Stimulated activated CD8-positive, alpha-beta memory T cell treated with anti-CD3 and anti-CD28 coated beads, Interleukin-7, amount 100 ng/mL, for 48 hours (primary cell): Measurements from ENCODE around the gene COL10A1.

ENCODE experiments used
- DNase-seq, 2 donors: peaks; one replicate each; pipeline ENCODE4 v3.0.0-alpha.2; 2020; ENCODE audit warnings: low read depth in 1 of 2; ENCODE audit errors: extremely low read depth in 1 of 2

Gene COL10A1

DNA sequence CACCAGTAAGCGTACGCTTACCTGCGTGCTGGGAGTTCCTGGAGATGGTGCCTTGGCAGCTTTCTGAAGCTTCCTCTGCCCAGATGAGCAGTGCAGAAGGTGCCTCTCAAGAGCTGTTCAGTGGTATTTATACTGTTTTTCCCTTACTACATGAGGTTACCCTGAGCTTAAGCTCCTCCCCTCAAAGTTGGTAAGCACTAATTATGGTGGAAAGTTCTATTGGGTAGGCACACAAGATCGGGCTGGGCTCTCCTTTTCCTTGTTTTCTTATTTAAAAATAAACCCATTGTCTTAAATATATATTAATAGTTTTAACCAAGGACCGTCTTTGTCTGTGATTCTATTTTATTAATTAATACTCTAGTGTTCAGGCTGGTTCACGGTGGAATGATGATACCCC is at the start of gene COL10A1:
Gene COL10A1, minus strand, starts transcription at position 101 of the 400 bp plus-strand sequence. CDS start 640 bp downstream, outside the sequence.
- DNase-seq = no peak

- no peak for DNase-seq
Observed at GRCh38 chr6:116175344-116175743, 49.4 kb upstream of the COL10A1 start.

GRCh38 chr6:116173928-116174327 is 48.0 kb upstream of the COL10A1 start:
- DNase-seq = no peak

DNA sequence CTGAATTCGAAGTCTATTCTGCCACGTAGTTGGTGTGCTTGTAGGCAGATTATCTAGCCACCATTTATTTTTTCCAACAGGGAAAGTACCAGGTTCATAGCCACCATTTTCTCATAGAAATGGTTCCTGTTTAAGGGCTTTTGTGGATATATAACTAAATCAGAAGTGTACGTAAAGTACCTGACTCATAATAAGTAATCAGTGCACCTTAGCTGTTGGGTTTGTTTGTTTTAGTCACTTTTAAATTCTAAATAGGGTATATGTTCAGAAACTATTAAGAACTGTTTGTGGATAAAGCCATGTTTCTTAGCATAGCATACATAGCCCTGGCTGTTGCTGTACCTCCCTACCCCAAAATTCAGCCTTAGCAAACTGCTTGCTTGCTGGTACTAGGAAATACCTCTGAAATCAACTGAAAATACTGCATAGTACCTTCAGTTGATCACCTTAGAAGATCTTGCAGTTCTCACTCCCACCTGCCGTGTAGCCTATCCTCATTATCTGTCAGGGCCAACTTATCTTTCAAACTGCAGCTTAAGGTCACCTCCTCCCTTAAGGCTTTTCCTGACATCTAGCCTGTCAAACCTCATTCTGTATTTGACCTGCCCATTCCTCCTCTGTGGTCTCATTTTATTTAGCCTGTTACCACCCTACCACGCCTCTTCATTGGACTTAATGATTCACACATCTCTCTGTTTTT is 44.6 kb upstream of the COL10A1 start:
- no peak for DNase-seq

DNA sequence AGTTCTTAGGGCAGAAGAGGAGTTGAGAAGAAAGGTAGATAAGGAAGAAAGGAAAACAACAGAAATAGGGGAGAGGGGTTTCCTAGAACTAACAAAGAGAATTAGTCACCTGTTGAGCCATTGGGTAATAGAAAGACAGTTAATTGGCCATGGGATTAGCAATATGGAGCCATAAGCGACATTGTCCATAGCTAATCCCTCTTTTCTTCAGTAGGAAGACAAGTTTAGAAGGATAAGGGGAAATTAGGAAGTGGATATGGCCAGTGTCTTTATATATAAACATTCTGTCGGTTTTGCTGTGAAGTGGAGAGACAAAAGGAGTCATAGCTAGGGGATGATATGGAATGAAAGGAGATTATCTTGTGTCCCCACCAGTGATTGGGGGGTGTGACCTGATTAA is 43.9 kb upstream of the COL10A1 start:
- DNase-seq = no peak

DNA sequence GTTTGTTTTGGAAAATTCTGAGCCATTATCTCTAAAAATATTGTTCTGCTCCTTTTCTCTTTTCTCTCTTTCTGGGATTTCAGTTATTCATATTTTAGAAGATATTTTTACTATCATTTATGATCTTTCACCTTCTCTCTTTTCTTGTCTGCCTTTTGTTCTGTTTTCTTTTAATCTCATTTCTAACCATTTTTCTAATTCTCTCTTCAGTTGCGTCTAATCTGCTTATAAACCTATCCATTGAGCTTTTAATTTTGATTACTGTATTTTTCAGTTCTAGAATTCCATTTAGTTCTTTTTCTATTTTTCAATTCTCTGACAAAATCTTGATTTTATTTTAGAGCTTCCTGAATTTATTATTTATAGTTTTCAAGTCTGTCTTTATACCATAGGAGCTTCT is 42.2 kb upstream of the COL10A1 start:
- no peak for DNase-seq

DNA sequence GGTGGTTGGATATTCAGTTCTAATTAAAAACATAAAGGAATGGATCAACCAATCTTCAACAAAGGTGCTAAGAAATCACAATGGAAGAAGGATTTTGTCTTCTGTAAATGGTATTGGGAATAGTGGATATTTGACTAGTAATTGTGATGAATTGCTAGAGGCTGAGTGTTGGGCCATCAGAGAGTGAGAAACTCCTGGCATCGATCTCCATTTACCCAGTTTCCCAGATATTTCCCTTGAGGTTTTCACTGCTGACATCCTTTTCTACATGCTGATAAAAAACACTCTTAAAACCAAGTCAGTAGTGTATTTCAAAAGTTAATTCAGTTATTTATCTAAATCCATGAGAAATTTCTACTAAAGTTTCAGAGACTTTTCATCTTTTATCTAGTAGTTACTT is 40.4 kb upstream of the COL10A1 start:
- no peak for DNase-seq

DNA sequence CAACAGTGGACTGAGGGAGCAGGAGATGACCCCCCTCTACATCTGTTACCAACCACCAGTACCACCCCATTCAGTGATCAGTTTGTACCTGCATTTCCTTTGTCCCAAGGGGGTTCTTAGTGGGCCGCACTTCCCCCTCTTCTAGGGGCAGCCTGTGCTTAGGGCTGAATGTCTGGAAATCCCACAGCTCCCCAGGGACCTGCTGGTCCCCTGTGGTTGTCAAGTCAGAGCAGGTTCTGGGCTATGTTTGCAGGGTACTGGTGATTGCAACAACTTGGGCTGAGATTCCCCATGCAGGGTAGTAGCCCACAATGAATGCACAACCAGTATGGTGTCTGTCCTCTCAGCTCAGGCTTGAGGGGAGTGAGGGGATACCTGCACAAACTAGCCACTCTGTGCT is 39.7 kb upstream of the COL10A1 start:
- no peak for DNase-seq

DNA sequence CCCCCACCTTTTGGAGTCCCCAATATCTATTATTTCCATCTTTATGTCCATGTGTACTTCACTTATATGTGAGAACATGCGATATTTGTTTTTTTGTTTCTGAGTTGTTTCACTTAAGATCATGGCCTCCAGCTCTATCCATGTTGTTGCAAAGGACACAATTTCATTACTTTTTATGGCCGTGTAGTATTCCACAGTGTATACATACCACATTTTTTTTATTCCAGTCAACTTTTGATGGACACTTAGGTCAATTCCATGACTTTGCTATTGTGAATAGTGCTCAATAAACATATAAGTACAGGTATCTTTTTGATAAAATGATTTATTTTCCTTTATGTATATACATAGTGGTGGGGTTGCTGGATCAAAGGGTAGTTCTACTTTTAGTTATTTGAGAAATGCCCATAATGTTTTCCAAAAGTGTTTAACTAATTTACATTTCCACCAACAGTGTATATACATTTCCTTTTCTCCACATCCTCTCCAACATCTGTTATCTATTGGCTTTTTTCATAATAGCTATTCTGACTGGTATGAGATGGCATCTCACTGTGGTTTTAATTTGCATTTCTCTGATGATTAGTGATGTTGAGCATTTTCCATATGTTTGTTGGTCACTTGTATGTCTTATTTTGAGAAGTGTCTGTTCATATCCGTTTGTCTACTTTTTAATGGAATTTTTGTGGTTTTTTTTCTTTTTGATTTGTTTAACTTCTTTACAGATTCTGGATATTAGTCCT is 34.0 kb upstream of the COL10A1 start:
- no peak for DNase-seq

- DNase-seq = no peak
Observed at GRCh38 chr6:116158641-116159040, 32.7 kb upstream of the COL10A1 start.

DNA sequence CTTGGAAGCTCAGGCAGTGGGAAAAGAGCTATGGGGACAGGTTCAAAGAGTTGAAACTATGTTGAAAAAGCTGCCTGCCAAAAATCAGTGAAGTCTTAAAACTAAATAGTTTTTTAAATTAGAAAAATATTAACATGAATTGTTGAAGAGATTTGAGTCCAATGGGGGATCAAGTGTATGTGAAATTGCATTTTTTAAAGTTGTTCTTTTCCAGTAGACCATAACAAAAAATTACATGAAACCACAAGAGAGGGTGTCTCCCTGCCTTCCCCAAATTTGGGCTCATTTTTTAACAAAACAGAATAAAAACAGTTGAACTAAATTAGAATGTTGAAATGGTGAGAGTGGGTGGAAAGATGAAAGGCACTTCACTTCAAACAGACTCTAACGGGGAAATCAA is 31.5 kb upstream of the COL10A1 start:
- no peak for DNase-seq

DNA sequence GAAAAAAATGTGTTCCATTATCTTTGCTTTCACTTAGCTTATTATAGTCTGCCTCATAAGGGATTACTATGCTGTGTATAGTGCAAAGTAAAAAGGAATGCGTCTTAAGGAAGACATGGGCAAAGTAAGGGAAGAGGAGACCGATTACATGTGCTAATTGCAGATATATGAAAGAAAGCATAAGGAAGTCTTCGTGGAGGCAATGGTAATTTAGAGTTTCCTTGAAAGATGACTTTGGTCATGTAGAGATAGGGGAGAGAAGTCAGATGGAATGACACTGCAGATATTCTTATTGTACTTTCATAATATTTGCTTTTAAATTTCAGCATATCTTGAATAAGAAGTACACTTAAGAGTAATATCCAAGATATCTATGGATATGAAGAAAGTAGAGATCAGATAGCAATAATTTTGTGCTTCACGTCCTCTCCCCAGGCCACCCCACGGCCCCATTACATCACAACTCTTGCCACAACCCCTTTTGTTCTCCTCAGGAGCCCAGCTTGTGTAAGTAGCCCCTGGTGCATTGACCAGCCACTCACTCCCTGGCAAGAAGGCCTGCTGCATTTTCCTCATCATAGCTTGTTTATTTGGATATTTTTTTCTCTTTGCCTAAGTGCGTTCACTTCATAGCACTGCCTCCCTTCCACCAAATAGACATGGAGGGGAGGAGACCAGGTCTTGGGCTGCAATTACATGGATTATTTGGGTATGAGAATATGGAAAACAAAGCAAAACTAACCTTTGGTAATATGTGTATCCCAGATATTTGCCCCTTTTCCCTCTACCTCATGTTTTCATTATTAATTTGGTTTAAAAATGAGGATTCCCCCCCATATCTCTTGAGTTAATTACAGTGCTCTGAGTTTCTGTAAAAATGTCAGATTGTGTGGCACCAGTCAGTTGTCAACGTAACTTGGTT is 30.7 kb upstream of the COL10A1 start:
- no peak for DNase-seq

DNA sequence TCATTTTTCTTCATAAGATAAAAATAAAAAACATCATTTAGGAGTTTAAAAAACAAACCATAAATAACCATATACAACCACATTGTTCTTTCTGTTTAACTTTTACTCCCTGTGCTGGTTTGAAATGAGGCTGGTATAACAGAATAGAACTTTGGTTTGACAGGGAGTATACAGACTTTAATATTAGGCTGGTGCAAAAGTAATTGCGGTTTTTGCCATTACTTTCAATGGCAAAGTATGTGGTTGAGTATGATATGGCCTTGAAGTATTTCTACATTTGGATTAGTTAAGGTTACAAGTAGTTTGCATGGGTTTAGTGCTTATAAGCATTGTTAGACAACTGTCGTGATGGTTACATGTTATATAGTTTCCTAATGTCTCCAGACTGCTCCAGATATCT is 29.0 kb upstream of the COL10A1 start:
- DNase-seq = no peak

- DNase-seq = no peak
Observed at GRCh38 chr6:116152620-116153019, 26.7 kb upstream of the COL10A1 start.

DNA sequence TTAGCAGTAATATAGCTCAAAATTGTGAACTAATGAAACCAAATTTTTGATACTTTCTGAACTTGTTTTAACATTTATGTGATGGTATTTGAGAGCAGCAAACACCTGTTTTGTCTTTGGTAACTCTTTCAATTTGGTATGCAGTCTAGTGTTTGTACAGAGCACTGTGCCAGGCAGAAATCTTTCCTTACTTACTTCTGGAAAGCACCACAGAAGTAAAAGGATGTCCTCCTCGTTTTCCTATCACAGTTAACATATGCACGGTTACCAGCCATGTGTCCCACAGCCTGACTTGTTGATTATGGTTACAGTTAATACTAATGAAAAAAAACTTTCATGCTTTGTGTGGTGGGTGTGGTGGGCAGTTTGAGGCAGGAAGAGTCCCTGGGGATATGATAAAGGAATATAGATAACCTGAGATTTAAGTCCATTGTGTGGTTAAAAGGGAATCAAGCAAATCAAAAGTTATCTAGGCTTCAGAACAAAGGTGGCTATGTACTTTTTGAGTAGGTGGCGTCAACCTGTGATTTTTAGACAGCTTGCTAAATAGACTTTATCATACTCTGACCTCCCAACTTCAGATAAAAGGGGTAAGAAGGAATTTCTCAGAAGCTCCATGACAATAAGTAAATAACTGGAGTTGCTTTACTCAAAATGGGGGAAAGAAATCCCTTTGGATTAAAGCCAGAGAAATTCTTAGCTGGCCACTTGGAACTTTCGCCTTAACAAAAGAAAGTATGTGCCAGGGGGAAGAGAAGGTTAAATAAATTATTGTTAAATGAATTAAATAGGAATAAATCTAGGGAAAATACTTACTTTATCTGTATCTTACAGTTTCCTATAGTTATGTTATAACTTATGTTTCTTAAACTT is 20.1 kb upstream of the COL10A1 start:
- no peak for DNase-seq

- DNase-seq = no peak
Observed at GRCh38 chr6:116144605-116145004, 18.7 kb upstream of the COL10A1 start.

DNA sequence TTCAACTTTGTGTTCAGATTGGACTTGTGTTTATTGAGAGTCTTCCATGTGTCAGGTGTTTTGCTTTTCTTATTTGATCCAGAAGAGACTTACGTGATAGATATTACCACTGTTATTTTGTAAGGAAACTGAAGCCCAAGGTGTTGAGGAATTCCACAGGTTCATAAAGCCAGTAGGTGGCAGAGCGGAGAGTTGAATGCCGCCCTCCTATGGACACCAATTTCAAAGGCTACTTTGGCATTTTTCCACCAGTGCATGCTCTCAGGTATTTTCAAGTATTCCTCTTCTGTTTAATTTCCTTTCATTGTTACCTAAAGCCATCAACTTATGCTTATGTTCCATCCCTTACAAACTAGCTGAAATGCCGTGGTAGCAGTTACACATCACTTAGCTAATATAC is 14.0 kb upstream of the COL10A1 start:
- no peak for DNase-seq

DNA sequence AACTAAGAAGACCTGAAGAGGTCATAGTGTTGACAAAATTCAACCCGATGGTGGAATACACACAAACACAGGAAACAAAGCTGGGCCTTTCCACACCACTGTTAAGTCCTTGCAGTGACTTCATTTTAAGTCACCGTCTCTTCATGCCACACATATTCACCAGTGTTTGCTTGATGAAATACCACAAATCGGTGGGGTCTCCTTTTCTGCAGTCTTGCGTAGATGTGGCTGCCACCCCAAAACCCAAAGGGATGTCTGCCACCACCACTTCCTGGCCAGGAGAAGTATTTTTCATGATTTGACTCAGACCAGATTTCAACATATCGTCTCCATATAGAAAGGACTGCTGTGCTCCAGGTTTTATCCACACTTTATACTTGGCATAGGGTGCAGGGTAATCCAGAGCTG is 11.0 kb upstream of the COL10A1 start:
- peak in 1 of 2 donors; percentile 25 for DNase-seq

DNA sequence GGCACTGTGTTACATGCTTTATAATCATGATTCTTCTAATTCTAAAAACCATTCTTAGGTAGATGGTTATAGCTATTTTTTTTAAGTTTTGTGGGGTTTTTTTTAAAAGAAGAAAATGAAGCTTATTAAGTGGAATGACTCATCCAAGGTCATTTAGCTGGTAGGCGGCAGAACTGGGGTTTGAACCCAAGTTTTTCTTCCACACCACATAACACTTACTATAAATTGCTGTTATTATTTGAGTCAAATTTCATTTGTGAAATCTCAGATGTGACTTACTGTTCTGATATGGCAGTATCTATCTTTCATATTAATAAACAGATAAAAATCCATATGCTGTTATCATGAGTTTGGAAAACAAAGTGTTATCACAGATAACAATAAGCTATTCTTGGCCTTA is 10.4 kb upstream of the COL10A1 start:
- DNase-seq = no peak

DNA sequence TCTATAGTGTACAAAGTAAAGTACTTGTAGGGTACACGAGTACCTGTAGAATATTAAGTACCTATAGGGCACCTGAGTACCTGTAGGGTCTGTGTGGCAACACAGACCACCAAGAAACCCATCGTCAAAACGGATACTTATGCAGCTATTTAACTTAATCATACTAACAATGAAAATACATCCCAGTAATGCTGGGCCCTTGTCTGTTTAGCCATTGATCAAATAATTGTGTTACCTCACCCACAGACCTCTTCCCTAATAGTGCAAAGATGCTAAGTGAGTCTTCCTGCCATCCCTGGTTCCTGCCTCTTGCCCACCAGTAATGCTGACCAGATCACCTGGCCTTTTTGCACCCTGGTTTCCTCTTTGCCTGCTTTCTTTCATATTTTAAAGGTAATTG is 7.5 kb upstream of the COL10A1 start:
- no peak for DNase-seq
